ENCODE data around the gene PIAS4.

Gene PIAS4

GRCh38 chr19:4036576-4037300, 29.2 kb downstream of the PIAS4 start:
- H3K27ac ChIP-seq, result no peak overlapping the region
- DNase-seq (ENCODE audit: low read depth, low spot score), result no peak

DNA sequence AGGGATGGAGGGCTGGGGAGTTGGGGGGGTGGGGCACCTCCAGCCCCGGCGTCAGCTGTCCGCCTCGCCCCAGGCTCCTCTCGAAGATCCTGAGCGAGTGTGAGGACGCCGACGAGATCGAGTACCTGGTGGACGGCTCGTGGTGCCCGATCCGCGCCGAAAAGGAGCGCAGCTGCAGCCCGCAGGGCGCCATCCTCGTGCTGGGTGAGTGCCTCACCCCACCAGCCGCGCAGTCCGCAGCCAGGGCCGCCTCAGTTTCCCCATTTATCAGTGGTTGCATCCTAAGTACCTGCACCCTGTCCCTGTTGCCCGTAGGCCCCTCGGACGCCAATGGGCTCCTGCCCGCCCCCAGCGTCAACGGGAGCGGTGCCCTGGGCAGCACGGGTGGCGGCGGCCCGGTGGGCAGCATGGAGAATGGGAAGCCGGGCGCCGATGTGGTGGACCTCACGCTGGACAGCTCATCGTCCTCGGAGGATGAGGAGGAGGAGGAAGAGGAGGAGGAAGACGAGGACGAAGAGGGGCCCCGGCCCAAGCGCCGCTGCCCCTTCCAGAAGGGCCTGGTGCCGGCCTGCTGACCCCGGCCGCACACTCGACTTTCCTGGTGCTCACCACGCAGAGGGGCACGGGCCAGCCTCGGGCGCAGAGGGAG, 29.9 kb downstream of the PIAS4 start:
- no peak for DNase-seq (ENCODE audit: low read depth, low spot score)
- H3K27ac ChIP-seq, result no peak overlapping the region

- H3K27ac ChIP-seq, result no peak overlapping the region
- no peak for DNase-seq (ENCODE audit: low read depth, low spot score)
Observed at GRCh38 chr19:4038057-4038456, 30.5 kb downstream of the PIAS4 start.

DNA sequence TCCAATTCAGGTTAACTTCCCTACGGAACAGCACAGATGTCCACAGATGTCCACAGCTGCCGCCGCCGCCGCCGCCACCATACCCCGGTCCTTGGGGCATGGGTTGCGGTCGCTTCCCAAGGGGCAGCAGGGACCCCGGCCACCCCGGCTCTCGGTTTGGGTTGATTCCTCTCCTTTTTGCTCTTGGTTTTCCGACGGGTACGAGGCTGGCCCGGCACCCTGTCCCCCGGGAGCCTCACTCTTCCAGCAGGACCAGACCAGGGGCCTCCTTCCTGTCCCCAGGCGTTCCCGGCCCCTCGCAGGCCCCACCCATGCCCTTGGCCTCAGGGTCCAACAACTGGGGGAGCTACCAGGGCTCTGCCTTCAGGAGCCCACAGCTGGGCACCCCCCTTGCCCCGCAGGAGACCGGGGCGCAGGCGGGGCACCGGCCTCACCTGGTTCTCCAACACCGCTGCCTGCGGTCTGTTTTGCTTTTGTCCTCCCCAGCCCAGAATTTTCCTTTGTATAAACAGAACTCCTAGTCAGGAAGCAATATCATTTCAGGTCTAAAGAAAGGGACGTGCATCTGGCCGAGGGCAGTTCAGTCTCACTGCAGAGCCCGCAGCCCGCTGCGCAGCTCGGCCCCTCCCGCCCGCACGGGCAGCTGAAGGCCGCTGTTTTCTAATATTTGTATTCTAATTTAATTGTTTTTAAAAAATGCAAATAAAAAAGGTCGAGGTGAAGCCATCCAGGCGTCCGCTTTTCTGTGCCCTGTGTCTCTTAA, 31.3 kb downstream of the PIAS4 start:
- no peak overlapping the region for H3K27ac ChIP-seq
- no peak for DNase-seq (ENCODE audit: low read depth, low spot score)

DNA sequence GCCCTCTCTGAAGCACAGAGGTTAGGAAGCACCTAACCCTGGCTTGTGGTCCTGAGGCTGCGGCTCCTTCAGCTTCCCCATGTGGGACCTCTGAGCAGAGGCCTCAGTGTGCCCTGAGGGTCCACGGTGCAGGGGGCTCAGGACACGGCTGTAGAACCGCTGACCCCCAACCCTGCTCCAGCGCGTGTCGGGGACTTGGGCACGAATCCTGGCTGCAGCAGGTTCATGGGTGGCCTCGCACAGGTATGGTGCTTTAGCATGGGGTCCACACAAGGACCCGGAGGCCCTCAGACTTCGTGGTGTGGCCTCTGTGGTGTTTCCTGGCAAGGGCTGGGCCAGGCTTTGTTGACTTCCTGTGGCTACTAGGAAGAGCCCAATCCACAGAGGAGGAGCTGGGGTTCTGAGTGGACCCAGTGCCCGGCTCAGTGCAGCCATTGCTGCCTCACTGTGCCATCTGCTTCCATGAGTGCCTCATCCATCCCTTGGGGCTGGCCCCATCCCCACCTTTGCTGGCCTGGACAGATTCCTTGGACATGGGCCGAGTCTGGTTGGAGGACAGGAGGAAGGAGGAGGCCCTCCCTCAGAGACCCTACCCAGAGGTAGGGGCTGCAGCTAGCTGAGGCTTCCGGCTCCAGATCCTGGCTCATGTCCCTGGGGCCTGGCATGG, 34.7 kb downstream of the PIAS4 start:
- DNase-seq (ENCODE audit: low read depth, low spot score), result no peak
- H3K27ac ChIP-seq, result peak overlapping the region; percentile 49

- H3K27ac ChIP-seq, result peak overlapping the region; percentile 49
- no peak for DNase-seq (ENCODE audit: low read depth, low spot score)
Observed at GRCh38 chr19:4042731-4043082, 35.2 kb downstream of the PIAS4 start.

GRCh38 chr19:4043401-4043800, 35.9 kb downstream of the PIAS4 start:
- H3K27ac ChIP-seq, result peak overlapping the region; percentile 49
- no peak for DNase-seq (ENCODE audit: low read depth, low spot score)

DNA sequence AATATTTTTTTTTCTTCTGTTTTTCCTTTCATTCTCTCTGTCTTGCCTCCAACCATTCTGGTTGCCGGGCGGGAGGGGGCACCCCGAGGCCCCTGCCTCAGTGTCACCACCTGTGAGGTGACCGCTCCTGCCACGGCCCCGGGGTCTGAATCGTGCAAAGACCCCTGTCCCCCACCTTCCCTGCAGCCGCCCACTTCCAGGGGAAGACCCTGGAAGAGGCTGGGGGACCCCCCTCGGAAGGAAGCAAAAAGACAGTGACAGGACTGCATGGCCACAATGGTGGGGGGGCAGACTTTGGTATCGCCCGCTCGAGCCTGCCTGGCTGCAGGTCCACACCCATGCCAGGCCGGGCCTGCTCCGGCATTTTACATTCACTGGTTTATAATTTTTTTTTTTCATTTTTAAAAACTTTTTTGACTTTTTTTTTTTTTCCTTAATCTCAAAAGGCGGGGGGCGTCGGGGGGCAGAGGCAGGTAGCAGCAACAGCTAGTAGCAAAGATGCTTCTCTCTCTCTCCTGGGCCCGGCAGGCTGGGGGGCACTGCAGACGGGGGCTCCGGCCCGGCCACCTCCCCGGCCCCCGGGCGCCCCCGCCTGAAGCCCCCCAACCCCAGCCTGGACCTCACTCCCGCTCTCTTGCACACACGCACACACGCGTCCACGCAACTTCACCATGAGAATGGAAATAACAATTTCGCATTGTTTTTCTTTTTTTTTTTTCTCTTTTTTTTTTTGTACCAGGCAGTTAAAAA, 36.6 kb downstream of the PIAS4 start:
- no peak for DNase-seq (ENCODE audit: low read depth, low spot score)
- no peak overlapping the region for H3K27ac ChIP-seq

- no peak for DNase-seq (ENCODE audit: low read depth, low spot score)
Observed at GRCh38 chr19:4044990-4045465, 37.5 kb downstream of the PIAS4 start.

GRCh38 chr19:4045597-4046361, 38.2 kb downstream of the PIAS4 start:
- DNase-seq (ENCODE audit: low read depth, low spot score), result no peak
- H3K27ac ChIP-seq, result no peak overlapping the region

More at GRCh38 chr19:4044990-4045465, 37.5 kb downstream of the PIAS4 start:
- H3K27ac ChIP-seq, result no peak overlapping the region

DNA sequence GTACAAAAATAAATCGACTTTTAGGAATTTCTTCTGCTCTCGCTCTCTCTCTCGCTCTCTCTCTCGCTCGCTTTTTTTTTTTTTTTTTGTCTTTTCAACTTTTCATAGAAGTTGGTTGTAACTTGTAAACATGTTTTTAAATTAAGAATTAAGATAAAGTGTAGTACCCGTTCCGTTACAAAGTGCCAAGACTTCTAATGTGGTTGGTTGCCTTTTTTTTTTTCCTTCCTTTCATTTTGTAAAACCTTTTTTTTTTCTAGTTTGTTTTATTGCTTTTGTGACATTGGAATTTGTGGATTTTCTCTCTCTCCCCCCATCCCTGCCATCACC, 38.8 kb downstream of the PIAS4 start:
- no peak overlapping the region for H3K27ac ChIP-seq
- no peak for DNase-seq (ENCODE audit: low read depth, low spot score)

GRCh38 chr19:4046946-4047683, 39.6 kb downstream of the PIAS4 start:
- no peak for DNase-seq (ENCODE audit: low read depth, low spot score)
- H3K27ac ChIP-seq, result no peak overlapping the region

- no peak for DNase-seq (ENCODE audit: low read depth, low spot score)
- no peak overlapping the region for H3K27ac ChIP-seq
Observed at GRCh38 chr19:4049432-4049831, 41.9 kb downstream of the PIAS4 start.

DNA sequence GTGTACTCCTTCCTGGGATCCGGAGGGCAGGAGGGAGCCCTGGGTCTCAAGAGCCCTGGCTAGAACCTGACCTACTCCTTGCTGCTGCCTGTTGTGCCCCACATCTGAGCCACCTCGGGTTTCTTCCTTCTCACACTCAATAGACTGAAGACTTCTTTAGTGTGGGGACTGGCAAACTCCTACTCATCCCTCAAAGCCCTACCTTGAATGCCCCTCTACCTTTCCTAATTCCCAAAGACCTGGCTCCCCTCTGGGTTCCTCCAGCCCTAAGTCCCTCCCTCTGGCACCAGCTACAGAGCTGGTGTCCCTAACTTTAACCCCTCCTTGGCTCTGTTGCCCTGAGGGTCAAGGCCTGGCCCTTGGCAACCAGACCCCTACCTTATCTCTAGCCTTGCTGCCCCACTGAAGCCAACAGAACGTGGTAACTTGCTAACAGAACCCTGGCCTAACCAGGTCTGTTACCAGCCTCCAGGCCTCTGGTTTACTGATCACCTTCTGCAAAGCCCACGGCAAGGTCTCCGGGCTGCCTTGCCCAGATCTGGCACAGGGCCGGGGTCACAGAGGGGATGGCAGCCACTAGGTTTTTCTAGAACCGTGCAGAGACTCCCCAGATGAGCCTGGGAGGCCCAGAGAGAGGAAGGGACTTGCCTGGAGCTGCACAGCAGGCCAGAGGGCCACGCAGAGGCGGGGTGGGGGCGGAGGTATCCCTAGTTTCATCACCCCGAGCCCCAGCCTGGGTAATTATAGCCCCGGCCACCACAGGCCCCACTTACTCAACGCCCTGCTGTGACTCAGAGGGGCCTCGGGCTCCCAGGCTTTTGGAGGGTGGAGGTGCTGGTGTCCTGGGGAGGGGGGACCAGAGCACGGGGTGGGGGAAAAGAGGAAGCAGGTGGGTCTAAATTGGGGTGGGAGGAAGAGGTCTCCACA, 43.9 kb downstream of the PIAS4 start:
- DNase-seq (ENCODE audit: low read depth, low spot score), result no peak
- peak overlapping the region; percentile 89 for H3K27ac ChIP-seq

GRCh38 chr19:4052114-4052992, 44.8 kb downstream of the PIAS4 start:
- DNase-seq (ENCODE audit: low read depth, low spot score), result no peak
- peak overlapping the region; percentile 89 for H3K27ac ChIP-seq

DNA sequence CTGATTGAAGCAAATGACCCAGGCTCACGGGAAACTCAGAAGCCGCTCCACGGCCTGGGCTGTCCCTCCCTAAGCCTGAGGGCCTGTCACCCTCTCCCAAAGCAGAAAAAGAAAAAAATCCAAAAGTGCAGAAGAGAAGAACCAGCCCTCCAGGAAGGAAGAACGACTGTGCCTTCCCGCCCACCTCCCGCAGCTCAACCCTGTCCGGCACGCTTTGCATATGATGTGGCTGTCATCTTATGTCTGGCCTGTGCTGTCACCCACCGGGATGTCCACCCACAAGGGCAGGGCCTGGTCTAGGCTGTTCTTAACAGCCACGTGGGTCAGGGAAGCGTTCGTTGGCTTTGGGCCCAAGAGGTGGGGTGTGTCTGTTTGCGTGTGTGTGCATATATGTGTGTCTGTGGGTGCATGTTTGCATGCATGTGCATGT, 45.5 kb downstream of the PIAS4 start:
- no peak for DNase-seq (ENCODE audit: low read depth, low spot score)
- peak overlapping the region; percentile 89 for H3K27ac ChIP-seq

Measured in epithelial cell of prostate (primary cell).